ENCODE results near the gene CREB3L1.
"Not testable (repeated sequence)": the region's sequence is repeated elsewhere in the genome, so short reads cannot be mapped to it uniquely, and the experiment has no call there.

CREB3L1 gene

DNA sequence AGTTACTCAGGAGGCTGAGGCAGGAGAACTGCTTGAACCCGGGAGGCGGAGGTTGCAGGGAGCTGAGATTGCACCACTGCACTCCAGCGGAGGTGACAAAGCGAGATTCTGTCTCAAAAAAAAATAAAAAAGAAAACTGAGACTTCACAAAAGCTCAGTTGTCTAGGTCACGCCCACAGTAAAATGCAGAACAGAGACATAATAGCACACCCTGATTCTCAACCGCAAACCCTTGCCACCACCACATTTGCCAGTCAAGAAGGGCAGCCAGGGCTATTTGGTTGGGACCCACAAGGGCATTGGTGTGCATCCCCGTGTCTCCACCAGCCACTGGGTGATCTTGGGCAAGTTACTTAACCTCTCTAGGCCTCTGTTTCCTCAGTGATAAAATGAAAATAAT is 25.4 kb downstream of the CREB3L1 start:
- TF ChIP-seq, protein P1, sequence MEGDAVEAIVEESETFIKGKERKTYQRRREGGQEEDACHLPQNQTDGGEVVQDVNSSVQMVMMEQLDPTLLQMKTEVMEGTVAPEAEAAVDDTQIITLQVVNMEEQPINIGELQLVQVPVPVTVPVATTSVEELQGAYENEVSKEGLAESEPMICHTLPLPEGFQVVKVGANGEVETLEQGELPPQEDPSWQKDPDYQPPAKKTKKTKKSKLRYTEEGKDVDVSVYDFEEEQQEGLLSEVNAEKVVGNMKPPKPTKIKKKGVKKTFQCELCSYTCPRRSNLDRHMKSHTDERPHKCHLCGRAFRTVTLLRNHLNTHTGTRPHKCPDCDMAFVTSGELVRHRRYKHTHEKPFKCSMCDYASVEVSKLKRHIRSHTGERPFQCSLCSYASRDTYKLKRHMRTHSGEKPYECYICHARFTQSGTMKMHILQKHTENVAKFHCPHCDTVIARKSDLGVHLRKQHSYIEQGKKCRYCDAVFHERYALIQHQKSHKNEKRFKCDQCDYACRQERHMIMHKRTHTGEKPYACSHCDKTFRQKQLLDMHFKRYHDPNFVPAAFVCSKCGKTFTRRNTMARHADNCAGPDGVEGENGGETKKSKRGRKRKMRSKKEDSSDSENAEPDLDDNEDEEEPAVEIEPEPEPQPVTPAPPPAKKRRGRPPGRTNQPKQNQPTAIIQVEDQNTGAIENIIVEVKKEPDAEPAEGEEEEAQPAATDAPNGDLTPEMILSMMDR (IDR thresholded peaks at IDR 0.05; ENCODE audit: low read depth, low read length) = no peak
- H3K4me3 ChIP-seq (ENCODE audit: low read depth, low read length) = no peak overlapping the region
- DNase-seq (ENCODE audit: low read depth, low spot score) = no peak
- in situ Hi-C loops (cut with HindIII; ENCODE audit: low sequenced_read_pairs) = no loop called here

DNA sequence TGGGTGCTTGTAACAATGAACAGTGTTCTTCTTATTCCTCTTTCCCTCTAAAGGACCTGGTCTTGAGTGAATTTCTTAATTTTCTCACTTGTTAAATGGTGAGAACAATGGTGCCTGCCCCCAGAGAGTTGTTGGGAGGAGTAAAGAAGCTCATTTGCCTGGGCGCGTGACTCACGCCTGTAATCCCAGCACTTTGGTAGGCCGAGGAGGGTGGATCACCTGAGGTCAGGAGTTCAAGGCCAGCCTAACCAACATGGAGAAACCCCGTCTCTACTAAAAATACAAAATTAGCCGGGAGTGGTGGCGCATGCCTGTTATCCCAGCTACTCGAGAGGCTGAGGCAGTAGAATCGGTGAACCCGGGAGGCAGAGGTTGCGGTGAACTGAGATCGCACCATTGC is 26.6 kb downstream of the CREB3L1 start:
- in situ Hi-C loops (cut with HindIII; ENCODE audit: low sequenced_read_pairs); DNase-seq (ENCODE audit: low read depth, low spot score); H3K4me3 ChIP-seq (ENCODE audit: low read depth, low read length): not testable (repeated sequence)

DNA sequence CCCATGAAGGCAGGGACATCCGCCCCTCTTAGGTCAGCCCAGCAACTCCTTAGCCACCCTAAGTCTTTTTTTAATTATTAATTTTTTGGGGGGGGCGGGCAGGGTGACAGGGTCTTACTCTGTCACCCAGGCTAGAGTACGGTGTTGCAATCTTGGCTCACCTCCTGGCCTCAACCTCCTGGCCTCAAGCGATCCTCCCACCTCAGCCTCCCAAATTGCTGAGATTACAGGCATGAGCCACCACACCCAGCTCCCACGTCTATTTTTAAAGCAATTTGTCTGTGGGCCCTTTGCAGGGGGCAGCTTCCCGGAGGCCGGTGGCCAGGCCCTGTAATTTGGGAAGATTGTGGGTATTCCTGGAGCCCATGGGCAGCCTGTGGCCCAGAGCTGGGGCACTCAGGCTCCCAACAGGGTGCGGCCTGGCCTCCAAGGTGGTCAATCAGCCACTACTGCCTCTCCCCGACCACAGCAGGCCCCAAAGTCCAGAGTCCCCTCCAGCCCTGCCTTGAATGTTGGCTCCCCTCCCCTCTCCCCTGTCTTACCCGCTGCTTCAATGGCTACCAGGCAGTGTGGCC is 27.2 kb downstream of the CREB3L1 start:
- in situ Hi-C loops (cut with HindIII; ENCODE audit: low sequenced_read_pairs) = no loop called here
- TF ChIP-seq, protein P1 (IDR thresholded peaks at IDR 0.05; ENCODE audit: low read depth, low read length) = no peak
- no peak for DNase-seq (ENCODE audit: low read depth, low spot score)
- no peak overlapping the region for H3K4me3 ChIP-seq (ENCODE audit: low read depth, low read length)

DNA sequence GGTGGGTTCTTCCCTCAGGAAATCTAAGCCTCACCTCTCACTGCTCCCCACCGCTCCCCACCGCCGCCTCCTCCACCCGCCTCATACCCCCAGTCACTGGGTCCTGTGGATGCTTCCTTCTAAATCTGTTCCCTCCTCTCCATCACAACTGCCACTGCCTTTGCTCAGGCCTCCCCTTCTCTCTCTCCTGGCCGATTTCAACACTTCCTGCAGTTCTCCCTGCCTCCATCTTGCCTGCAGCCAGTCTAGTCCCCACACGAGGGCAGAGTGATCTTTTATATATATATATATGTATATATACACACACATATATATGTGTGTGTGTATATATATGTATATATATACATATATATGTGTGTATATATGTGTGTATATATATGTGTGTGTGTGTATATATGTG is 27.8 kb downstream of the CREB3L1 start:
- TF ChIP-seq, protein P1 (IDR thresholded peaks at IDR 0.05; ENCODE audit: low read depth, low read length) = peak; percentile 28
- in situ Hi-C loops (cut with HindIII; ENCODE audit: low sequenced_read_pairs) = no loop called here
- no peak overlapping the region for H3K4me3 ChIP-seq (ENCODE audit: low read depth, low read length)
- no peak for DNase-seq (ENCODE audit: low read depth, low spot score)

DNA sequence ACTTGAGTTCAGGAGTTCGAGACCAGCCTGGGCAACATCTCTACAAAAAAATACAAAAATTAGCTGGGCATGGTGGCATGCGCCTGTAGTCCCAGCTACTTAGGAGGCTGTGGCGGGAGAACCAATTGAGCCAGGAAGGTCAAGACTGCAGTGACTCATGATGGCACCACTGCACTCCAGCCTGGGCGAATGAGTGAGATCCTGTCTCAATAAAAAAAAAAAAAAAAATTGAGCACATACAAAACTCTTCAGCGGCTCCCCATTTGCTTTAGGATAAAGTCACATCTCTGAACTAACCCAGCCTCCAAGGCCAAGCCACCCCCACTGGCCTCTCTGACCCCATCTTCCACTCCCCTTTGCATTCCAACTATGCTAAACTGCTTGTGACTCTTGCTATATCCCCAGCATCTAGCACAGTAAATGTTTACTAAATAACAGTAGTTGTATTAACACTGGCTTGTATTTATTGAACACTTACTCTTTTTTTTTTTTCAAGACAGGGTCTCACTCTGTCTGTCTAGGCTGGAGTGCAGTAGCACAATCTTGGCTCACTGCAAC is 28.9 kb downstream of the CREB3L1 start:
- in situ Hi-C loops (cut with HindIII; ENCODE audit: low sequenced_read_pairs) = no loop called here

DNA sequence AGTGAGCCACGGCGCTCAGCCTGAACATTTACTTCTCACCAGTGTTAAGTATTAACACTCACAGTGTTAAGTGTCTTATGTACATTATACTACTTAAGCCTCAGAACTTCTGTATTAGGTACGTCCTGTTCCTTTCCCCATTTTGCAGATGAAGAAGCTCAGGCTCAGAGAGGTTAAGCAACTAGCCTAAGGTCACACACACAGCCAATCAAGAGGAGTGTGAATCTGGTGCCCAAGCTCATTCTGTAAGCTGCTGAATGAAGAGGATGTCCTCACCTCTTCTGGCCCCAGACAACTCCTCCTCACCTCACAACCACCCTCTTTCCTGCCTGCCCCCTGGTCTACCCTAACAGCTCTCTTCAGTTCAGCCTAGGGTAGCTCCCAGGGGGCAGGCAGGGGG is 29.9 kb downstream of the CREB3L1 start:
- H3K4me3 ChIP-seq (ENCODE audit: low read depth, low read length) = no peak overlapping the region
- TF ChIP-seq, protein P1 (IDR thresholded peaks at IDR 0.05; ENCODE audit: low read depth, low read length) = no peak
- no peak for DNase-seq (ENCODE audit: low read depth, low spot score)
- in situ Hi-C loops (cut with HindIII; ENCODE audit: low sequenced_read_pairs) = no loop called here

More for the DNA sequence above, 28.9 kb downstream of the CREB3L1 start:
- TF ChIP-seq, protein P1 (IDR thresholded peaks at IDR 0.05; ENCODE audit: low read depth, low read length) = no peak
- no peak for DNase-seq (ENCODE audit: low read depth, low spot score)
- H3K4me3 ChIP-seq (ENCODE audit: low read depth, low read length) = no peak overlapping the region

DNA sequence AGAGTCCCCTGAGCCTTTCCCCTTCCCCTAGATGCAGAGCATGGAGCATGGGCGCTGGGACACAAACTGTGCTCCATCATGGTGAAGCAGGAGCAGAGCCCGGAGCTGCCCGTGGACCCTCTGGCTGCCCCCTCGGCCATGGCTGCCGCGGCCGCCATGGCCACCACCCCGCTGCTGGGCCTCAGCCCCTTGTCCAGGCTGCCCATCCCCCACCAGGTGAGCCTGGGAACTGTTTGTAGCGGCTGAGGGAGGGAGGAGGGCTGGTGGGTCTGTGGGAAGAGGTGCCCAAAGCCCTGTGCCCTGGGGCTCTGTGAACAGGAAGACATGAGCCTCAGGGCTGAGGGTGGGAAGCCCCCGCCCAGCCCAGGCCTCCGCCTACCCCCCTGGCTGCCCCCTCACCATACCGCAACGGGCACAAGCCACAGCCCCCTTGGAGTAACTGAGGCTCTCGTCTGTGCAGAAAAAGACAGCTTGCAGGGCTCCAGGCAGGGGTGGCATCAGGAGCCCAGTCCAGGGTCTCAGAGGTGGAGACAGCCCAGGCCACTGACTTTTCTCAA is 30.4 kb downstream of the CREB3L1 start:
- no peak overlapping the region for H3K4me3 ChIP-seq (ENCODE audit: low read depth, low read length)
- TF ChIP-seq, protein P1 (IDR thresholded peaks at IDR 0.05; ENCODE audit: low read depth, low read length) = no peak
- in situ Hi-C loops (cut with HindIII; ENCODE audit: low sequenced_read_pairs) = no loop called here
- DNase-seq (ENCODE audit: low read depth, low spot score) = no peak
